ENCODE measurements around the gene RPL38.

RPL38 gene

DNA sequence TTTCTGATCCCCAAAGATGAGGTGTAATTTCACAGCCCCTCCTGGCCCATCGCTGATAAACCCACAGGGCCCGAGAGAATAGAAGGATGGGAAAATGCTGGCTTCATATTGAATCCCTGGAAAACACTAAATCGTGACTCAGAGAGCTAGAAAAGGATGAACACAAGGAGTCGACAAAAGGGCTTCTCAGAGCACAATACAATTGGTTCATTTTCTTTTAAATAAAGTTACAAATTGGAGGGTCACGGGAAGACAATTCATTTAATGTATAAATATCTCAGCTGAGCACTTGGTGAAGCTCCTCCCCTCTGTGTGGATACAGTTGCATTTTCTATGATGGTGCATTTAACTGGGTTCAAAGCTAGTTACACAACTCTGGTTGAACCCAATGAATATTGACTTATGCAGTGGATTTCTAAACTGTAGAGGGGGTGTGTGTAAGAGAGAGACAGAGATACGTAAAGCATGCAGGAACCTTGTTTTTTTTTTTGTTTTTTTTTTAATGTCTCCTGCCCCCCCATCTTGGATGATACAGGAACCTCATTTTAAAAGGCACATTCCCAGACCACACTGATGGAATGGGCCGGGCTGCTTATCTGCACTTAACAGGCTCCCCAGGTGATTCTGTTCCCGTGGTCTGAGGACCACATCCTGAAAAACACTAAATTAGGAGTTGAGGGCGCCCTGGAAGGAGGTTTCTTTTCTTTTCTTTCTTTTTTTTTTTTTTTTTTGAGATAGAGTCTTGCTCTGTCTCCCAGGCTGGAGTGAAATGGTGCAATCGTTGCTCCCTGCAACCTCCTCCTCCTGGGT lies 24.0 kb downstream of the RPL38 start:
- no peak for DNase-seq (ENCODE audit: low read depth)

DNA sequence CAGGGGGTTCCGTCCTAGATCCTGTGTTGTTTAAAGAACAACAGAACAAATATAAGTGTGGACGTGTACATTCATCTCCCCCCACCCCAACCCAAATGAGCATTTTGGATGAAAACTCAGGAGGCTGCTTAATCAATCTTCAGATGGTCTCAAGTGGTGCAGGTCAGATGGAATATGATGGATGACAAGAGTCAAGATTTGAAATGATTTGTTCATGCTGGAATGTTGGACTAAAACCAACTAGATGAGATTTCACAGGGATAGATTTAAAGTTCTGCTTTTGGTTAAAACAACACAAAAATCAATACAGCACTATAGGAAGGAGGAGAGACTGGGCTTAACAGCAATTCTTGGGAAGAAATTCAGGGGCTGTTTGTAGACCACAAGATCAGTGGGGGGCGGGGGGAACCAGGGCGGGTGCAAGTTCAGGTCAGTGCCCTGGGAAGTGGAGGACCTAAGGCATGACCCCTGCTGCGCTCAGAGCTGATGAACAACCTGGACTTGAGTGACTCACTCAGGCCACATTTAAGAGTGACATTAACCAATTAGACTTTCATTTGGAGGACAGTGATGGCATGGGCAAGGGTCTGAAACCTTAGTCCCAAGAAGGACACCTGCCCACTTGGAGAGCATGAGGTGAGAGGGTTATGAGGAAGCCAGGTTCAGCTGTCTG lies 25.0 kb downstream of the RPL38 start:
- no peak for DNase-seq (ENCODE audit: low read depth)

DNA sequence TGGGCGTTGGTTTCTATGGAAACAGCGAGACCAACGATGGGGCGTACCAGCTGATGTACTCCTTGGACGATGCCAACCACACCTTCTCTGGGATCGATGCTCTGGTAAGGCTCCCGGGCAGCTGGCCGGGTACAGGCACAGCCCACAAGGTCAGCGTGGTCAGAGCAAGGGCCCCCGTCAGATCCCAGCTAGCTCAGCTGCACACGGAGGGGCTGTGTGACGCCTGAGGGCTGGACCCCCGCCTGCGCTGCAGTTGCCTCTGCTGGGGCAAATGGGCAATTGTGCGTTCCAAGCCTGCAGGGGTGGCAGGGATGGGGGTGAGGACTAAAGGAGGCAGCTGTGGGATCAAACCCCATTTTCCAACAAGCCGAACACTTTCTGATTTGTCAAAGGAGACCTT lies 27.4 kb downstream of the RPL38 start:
- no peak for DNase-seq (ENCODE audit: low read depth)

DNA sequence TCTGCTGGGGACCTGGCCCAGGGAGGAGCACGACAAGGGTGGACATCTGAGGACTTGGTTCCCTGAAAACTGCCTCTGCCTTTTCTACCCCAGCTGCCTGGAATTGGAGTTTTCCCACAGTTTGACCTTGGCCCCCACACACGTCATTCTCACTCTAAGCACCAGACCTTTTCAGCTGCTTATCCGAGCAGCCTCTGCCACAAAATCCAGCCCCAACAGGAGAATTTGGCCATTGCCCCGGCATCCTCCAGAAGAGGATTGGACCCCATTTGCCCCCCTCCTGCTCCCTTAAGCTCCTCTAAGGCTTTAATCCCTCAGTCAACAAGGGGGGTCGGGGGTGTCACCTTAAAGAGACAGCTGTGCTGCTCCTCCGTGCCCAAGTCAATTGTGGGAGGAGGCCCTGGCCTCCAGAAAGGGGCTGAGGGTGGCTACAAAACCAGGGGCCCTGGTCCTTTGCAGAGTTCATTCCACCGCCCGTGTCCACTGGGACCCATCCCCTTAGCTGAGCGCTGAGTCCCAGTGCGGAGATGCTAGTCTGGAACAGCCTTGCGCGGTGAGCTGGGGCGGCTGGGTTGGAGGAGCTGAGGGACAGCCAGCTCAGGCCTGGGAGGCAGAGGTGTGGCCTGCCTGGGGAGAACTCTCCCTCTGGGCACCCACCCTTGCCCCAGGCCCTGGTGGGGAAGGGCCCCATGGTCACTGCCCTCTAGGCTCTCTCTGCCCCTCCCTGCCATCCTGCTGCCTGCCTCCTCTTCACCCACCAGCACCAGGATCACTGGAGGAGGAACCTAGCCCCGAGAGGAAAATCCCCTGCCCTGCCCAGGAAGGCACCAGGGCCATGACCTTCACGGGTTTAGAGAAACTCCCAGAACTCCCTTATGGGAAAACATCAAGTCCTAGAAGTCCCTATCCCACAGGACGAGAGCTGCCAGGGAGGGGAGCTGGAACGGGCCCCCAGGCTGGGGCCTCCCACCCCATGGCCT lies 28.7 kb downstream of the RPL38 start:
- no peak for DNase-seq (ENCODE audit: low read depth)

DNA sequence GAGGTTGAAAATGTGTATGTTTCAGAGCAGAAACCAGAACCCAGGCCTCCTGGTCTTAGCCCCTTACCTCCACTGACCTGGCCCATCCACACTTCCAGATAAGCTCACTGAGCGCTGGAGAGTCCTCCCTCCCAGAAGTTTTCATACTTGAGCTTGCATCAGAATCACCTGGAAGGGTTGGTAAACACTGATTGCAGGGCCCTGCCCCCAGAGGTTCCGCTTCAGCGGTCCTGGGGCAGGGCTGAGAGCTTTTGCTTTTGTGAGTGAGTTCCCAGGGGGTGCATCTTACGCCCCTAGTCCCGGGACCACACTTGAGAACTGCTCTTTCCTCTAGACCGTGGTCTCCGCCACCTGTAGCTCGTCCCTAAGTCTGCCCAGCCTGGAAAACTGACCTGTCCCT lies 30.5 kb downstream of the RPL38 start:
- DNase-seq (ENCODE audit: low read depth) = no peak

DNA sequence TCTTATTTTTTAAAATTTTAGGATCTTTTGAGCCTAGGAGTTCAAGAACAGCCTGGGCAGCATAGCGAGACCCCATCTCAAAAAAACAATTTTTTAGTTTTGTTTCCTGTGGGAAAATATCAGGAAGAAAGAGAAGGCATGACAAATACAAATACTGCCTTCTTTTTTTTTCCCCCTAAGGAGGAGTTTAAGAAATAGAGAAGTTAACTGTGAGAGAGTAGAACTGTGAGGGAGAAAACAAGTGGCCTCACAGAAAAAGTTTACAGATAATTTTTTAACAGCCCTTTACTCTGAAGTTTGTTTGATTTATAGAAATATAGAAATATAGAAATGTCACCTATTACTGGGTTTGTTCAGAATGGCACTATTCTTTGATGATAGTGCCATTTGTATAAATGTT lies 31.0 kb downstream of the RPL38 start:
- no peak for DNase-seq (ENCODE audit: low read depth)

DNA sequence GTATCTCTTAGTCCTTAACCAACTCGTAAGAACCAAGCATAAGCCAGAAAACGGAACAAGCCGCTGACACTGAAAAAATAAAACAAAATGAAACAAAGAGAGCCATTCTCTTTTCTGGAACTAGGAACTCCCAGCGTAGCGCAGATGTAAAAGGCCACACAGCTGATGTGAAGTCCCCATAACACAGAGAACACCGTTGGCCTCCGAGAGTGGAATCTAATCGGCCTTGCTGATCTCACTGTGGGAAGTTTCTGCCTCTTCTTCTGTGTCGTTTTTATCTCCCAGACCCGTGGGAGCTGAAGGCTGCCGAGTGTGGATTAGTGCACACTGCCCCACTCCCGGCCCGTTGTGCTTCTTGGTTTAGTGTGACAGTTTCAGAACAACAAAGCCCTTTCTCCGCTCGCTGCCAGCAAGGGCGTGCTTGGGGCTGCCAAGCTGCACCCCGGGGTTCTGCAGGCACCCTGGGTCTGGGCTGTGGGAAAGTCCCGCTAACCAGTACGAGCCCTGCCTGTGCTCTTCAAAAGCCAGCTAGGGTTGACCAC lies 31.6 kb downstream of the RPL38 start:
- no peak for DNase-seq (ENCODE audit: low read depth)

DNA sequence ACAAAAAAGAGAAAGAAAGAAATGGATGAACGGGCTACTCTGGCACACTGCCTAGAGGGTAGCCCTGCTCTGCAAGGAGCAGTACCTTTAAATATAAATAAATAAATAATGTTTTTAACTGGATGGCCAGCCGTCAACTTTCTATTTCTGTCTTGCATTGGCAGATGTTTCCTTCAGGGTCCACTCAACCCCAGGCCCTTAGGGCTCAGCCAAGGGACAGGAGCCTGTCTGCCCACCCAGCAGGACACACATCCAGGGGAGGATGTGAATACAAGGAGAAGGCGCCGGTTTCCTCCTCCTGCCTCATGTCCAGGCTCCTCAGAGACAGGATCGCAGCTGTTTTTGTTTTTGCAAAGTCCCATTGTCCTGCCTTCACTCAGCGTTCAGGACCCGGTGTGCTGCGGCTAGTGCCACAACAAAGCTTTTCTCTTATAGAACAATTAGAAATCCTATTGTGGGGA lies 32.5 kb downstream of the RPL38 start:
- DNase-seq (ENCODE audit: low read depth) = no peak

DNA sequence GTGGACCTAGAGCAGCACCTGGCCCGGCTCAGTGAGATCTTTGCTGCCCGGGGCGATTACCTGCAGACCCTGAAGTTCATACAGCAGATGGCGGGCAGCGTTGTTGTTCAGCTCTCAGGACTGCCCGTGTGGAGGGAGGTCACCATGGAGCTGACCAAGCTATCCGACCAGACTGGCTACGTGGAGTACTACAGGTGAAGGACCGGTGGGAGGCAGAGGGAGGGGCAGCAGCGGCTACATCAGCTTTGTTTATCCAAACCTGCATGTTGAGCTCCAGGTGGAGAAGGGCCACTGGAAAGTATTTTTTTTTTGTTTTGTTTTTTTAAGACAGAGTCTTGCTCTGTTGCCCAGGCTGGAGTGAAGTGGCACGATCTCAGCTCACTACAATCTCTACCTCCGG lies 33.8 kb downstream of the RPL38 start:
- DNase-seq (ENCODE audit: low read depth) = no peak

DNA sequence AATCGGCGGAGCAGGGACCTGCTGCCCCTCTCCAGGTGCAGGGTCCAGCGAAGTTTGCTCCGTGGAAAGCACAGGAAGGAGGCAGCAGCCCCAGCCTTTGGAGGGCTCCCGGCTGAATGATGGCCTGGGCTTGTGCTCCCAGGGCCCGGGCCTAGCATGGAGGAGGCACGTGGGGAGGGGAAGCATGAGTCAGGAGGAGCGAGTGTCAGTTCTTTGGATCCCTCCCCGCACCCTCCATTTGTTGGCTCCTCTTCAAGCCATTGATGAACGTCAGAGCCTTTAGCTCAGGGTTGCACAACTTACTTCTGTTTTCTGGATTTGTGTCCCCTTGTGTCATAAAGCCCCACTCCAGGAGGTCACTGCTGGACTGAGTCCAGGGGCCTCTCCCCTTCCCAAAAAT lies 35.7 kb downstream of the RPL38 start:
- DNase-seq (ENCODE audit: low read depth) = no peak

DNA sequence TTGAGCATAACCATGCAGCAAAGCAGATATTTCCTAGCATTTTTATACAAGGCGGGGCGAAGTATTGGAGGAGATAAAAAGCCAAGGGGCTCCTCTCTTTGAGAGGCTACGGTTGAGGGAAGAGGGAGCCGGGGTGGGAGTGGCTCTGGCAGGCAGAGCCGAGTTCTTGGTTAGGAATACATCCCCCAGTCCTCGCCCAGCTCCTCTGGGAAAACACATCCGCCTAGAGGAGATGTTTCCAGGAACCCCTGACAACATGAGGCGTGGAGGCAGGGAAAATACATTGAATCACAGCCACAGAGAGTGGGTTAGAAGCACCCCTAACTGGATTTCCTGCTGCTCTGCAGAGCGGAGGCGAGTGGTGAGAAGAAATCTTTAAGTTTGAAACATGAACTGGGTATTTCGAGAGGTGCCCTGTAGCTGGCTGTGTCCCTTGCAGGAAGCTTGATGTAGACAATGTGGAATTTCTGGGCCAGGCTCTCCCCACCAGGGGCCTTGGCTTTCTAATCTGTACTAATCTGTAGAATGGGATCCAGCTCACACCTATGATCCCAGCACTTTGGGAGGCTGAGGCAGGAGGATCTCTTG lies 37.2 kb downstream of the RPL38 start:
- no peak for DNase-seq (ENCODE audit: low read depth)

DNA sequence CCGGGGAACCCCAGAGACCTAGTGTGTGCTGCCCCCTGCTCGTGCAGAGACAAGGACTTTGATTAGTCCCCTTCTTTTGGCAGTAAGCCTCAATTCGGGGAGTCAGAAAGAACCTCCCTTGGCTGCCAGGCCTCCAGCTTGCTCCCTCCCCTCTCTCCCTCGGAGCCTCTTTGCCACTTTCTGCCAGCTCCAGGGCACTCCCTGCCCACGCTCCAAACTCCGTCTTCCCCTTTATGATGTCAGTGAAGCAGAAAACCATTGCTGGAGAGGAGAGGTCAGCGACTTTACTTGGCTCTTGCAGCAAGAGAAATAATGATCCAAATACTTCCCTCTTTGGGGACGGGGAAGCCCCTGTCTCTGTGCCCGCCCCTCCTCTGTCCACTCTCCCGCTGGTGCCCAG lies 38.0 kb downstream of the RPL38 start:
- DNase-seq (ENCODE audit: low read depth) = no peak

DNA sequence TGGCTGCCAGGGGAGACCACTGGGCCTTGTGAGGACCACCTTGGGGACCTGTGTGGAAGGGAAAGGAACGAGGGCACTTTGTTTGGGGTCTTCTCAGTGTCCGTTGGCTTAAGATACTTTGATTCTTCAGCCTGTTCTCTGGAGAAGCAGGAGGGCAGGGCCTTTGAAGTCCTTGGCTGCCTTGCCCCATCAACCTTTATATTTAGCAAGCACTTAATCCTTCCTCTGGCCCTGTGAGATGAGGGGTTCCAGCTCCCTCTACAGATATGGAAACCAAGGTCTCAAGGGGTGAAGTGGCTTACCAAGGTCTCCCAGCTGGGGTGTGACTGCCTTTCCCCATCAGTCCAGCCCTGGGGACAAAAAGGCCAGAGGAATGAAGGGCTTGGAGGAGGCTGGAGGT lies 38.4 kb downstream of the RPL38 start:
- no peak for DNase-seq (ENCODE audit: low read depth)

DNA sequence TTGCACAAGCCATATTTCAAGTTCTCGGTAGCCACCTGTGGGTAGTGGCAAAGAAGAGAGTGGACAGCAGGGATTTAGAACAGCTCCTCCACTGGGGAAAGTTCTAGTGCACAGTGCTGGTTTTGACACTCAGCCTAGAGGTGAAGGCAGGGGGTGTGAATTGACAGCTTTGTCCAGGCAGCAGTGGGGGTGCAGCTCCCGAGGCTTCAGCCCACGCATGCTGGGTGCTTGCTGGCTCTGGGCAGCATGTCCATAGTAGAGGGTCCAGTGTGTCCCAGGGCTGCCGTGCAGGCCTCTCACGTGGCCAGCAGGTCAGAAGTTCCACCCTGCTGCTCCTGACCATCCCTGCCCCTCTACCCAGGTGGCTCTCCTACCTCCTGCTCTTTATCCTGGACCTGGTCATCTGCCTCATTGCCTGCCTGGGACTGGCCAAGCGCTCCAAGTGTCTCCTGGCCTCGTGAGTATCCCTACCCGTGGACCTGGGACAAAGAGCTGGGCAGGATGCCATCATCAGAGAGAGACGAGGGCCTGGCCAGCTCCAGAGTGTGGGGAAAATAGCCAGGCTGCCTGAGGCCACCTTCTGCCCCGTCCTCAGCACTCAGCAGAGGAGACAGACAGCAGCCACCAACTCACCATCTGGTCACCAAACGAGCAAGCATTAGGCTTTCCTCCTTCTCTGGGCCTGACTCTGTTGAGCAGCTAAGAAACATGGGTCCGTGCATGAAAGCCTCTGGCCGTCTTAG lies 39.7 kb downstream of the RPL38 start:
- DNase-seq (ENCODE audit: low read depth) = no peak

DNA sequence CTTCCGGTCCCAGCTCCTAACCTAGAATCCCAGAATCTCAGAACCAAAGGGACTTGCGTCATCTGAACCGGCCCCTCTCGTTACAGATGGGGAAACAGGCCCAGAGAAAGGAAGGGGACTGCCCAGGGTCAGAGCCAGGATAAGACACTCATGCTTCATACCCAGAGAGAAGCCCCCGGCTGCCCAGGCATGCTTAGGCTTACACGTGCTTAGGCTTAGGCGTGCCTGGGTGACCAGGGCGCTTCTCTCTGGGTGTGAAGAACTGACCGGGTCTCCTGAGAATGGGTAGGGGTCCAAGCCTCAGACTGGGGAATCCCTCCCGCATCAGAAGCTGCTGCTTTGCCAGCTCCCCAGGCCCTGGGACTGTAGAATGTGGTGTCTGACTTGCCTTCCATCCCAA lies 40.6 kb downstream of the RPL38 start:
- DNase-seq (ENCODE audit: low read depth) = no peak

DNA sequence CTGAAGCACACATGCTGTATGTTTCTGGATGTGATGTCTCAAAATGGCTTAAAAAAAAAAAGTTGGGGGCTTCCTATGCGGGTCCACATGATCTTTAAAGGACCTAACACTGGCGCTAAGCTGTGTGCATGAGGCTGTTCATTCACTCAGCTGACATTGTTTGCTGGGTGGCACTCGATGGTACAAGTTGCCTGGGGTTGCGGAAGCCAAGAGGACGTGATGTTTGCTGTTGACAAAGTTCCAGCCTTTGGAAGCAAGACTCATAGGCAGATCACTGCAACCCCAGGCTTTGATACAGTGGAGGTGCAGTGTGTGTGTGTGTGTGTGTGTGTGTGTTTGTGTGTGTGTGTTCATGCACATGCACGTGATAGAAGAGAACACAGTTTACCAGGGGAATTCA lies 41.1 kb downstream of the RPL38 start:
- DNase-seq (ENCODE audit: low read depth) = no peak

DNA sequence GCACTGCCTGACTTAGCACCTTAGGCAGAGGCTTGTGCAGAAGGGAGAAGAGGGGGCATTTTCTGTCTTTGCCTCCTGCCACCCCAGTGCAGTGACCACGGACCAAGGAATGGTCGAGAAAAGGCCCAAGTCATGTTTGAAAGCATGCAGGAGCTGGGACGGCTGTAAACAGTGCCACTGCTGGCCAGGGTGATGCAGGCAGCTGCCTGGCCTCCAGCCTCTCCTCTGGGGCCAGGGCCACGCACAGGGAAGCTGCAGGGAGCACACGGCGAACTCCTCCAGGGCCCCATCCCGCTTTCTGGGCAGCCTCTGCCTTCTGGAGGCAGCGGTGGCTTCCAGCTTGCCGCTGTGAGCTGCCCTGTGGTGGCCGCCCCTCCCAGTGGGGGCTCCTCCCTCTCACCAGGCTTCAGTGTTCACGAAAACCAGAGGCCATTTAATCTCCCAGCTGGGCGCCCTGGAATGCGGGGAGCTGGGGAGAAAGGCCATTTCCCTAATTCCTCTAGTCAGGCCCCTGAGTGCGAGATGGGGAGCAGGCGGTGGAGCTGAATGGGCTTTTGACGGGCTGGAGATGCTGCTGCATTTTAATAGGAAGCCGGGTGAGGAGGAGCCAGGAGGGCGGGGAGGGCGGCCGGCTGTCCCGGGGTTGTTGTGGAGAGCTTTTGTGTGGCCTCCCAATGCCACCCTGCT lies 41.8 kb downstream of the RPL38 start:
- DNase-seq (ENCODE audit: low read depth) = no peak

DNA sequence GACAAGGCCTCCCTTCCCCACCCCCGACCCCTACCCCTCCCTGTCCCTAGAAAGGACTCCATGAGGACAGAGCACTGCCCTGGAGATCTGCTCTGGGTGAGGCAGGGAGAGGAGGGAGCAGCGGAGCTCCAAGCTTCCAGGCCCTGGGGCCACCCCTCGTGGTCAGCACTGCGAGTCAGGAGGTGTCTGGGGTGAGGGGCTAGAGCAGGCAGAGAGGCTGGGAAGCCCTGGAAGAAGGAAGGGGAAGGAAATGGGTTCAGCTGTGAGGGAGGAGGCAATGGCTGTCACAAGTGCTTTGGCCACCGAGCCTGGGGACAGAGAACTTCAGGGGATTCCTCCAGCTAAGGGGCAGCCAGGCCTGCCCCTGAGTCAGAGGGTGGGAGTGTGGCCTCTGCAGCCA lies 42.4 kb downstream of the RPL38 start:
- no peak for DNase-seq (ENCODE audit: low read depth)

DNA sequence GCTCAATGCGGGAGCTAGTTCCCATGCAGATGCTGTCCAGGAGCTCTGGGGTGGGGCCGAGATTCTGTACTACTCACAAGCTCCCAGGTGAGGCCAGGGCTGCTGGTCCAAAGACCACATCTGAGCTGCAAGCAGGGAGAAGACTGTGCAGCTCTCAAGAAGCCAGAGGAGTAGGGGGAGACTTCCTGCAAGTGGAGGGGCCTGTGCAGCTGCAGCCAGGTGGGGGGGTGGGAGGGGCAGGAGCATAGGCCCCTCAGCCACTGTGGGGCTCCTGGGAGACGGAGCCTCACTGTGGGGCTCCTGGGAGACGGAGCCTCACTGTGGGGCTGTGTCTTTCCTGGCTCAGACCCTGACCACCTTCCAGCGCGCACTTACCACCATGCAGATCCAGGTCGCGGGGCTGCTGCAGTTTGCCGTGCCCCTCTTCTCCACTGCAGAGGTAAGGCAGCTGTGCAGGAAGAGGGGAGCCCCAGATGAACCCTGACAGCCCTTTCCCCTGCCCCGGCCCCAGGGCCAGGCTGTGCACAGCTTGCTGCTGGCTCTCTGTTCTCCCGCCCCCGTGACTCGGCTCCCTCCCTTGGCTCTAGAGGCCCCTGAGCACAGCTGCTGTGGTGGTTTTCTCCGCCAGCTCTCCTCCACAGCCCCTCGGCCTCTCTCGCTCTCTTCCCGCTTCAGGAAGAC lies 46.3 kb downstream of the RPL38 start:
- DNase-seq (ENCODE audit: low read depth) = no peak

All from stimulated activated CD8-positive, alpha-beta memory T cell treated with anti-CD3 and anti-CD28 coated beads, Interleukin-12 subunit alpha, Interleukin-12 subunit beta, amount 100 ng/mL, for 1 hour (primary cell).